ENCODE data around the gene TMEM131.

Gene TMEM131

GRCh38 chr2:97737421-97738178, 258.1 kb downstream of the TMEM131 start:
- Histone ChIP-seq H3K27ac (ENCODE audit: low read depth, low read length) (no peak overlapping the region), H3K4me3 (ENCODE audit: low read depth, low read length) (no peak overlapping the region), H3K4me1 (ENCODE audit: control insufficient read depth, insufficient read depth, low read length) (0 out of 2 replicates have a peak, but pooled peaks cover 4% of the 10 kb centered on the region), H3K36me3 (ENCODE audit: control insufficient read depth, insufficient read depth, low read length) (no peaks in the 10 kb centered on the region), H3K9ac (ENCODE audit: low read depth, low read length) (no peak overlapping the region), H3K27me3 (ENCODE audit: control insufficient read depth, insufficient read depth, low read length) (no peaks in the 10 kb centered on the region), H3K9me3 (ENCODE audit: control insufficient read depth, insufficient read depth, low read length) (no peaks in the 10 kb centered on the region)

GRCh38 chr2:97736608-97737330, 259.0 kb downstream of the TMEM131 start:
- H3K9me3 ChIP-seq (ENCODE audit: control insufficient read depth, insufficient read depth, low read length), result no peaks in the 10 kb centered on the region
- no peaks in the 10 kb centered on the region for H3K27me3 ChIP-seq (ENCODE audit: control insufficient read depth, insufficient read depth, low read length)
- no peak overlapping the region for H3K9ac ChIP-seq (ENCODE audit: low read depth, low read length)
- no peaks in the 10 kb centered on the region for H3K4me1 ChIP-seq (ENCODE audit: control insufficient read depth, insufficient read depth, low read length)
- H3K4me3 ChIP-seq (ENCODE audit: low read depth, low read length), result no peak overlapping the region
- no peak overlapping the region for H3K27ac ChIP-seq (ENCODE audit: low read depth, low read length)
- H3K36me3 ChIP-seq (ENCODE audit: control insufficient read depth, insufficient read depth, low read length), result no peaks in the 10 kb centered on the region

- H3K27ac ChIP-seq (ENCODE audit: low read depth, low read length), result no peak overlapping the region
- H3K4me1 ChIP-seq (ENCODE audit: control insufficient read depth, insufficient read depth, low read length), result no peaks in the 10 kb centered on the region
- no peak overlapping the region for H3K4me3 ChIP-seq (ENCODE audit: low read depth, low read length)
- no peaks in the 10 kb centered on the region for H3K9me3 ChIP-seq (ENCODE audit: control insufficient read depth, insufficient read depth, low read length)
- no peaks in the 10 kb centered on the region for H3K36me3 ChIP-seq (ENCODE audit: control insufficient read depth, insufficient read depth, low read length)
- H3K9ac ChIP-seq (ENCODE audit: low read depth, low read length), result no peak overlapping the region
- no peaks in the 10 kb centered on the region for H3K27me3 ChIP-seq (ENCODE audit: control insufficient read depth, insufficient read depth, low read length)
These were observed 259.6 kb downstream of the TMEM131 start for GRCh38 chr2:97736185-97736584.

GRCh38 chr2:97735161-97735561, 260.6 kb downstream of the TMEM131 start:
- no peak overlapping the region for H3K4me3 ChIP-seq (ENCODE audit: low read depth, low read length)
- no peaks in the 10 kb centered on the region for H3K4me1 ChIP-seq (ENCODE audit: control insufficient read depth, insufficient read depth, low read length)
- H3K36me3 ChIP-seq (ENCODE audit: control insufficient read depth, insufficient read depth, low read length), result no peaks in the 10 kb centered on the region
- no peaks in the 10 kb centered on the region for H3K9me3 ChIP-seq (ENCODE audit: control insufficient read depth, insufficient read depth, low read length)
- no peaks in the 10 kb centered on the region for H3K27me3 ChIP-seq (ENCODE audit: control insufficient read depth, insufficient read depth, low read length)
- no peak overlapping the region for H3K27ac ChIP-seq (ENCODE audit: low read depth, low read length)
- no peak overlapping the region for H3K9ac ChIP-seq (ENCODE audit: low read depth, low read length)

GRCh38 chr2:97734061-97735051, 261.4 kb downstream of the TMEM131 start:
- Histone ChIP-seq H3K9ac (ENCODE audit: low read depth, low read length) (no peak overlapping the region), H3K4me3 (ENCODE audit: low read depth, low read length) (no peak overlapping the region), H3K27ac (ENCODE audit: low read depth, low read length) (no peak overlapping the region), H3K4me1 (ENCODE audit: control insufficient read depth, insufficient read depth, low read length) (no peaks in the 10 kb centered on the region), H3K9me3 (ENCODE audit: control insufficient read depth, insufficient read depth, low read length) (no peaks in the 10 kb centered on the region), H3K27me3 (ENCODE audit: control insufficient read depth, insufficient read depth, low read length) (no peaks in the 10 kb centered on the region), H3K36me3 (ENCODE audit: control insufficient read depth, insufficient read depth, low read length) (no peaks in the 10 kb centered on the region)

GRCh38 chr2:97733341-97734035, 262.3 kb downstream of the TMEM131 start:
- H3K27me3 ChIP-seq (ENCODE audit: control insufficient read depth, insufficient read depth, low read length), result no peaks in the 10 kb centered on the region
- no peak overlapping the region for H3K9ac ChIP-seq (ENCODE audit: low read depth, low read length)
- H3K36me3 ChIP-seq (ENCODE audit: control insufficient read depth, insufficient read depth, low read length), result no peaks in the 10 kb centered on the region
- no peak overlapping the region for H3K27ac ChIP-seq (ENCODE audit: low read depth, low read length)
- no peaks in the 10 kb centered on the region for H3K9me3 ChIP-seq (ENCODE audit: control insufficient read depth, insufficient read depth, low read length)
- H3K4me1 ChIP-seq (ENCODE audit: control insufficient read depth, insufficient read depth, low read length), result no peaks in the 10 kb centered on the region
- no peak overlapping the region for H3K4me3 ChIP-seq (ENCODE audit: low read depth, low read length)

- H3K27ac ChIP-seq (ENCODE audit: low read depth, low read length), result no peak overlapping the region
- no peak overlapping the region for H3K4me3 ChIP-seq (ENCODE audit: low read depth, low read length)
- no peaks in the 10 kb centered on the region for H3K9me3 ChIP-seq (ENCODE audit: control insufficient read depth, insufficient read depth, low read length)
- no peaks in the 10 kb centered on the region for H3K4me1 ChIP-seq (ENCODE audit: control insufficient read depth, insufficient read depth, low read length)
- H3K9ac ChIP-seq (ENCODE audit: low read depth, low read length), result no peak overlapping the region
- no peaks in the 10 kb centered on the region for H3K27me3 ChIP-seq (ENCODE audit: control insufficient read depth, insufficient read depth, low read length)
- H3K36me3 ChIP-seq (ENCODE audit: control insufficient read depth, insufficient read depth, low read length), result no peaks in the 10 kb centered on the region
These were observed 263.1 kb downstream of the TMEM131 start for GRCh38 chr2:97732436-97733340.

- no peak overlapping the region for H3K27ac ChIP-seq (ENCODE audit: low read depth, low read length)
- no peaks in the 10 kb centered on the region for H3K9me3 ChIP-seq (ENCODE audit: control insufficient read depth, insufficient read depth, low read length)
- H3K4me3 ChIP-seq (ENCODE audit: low read depth, low read length), result no peak overlapping the region
- H3K36me3 ChIP-seq (ENCODE audit: control insufficient read depth, insufficient read depth, low read length), result no peaks in the 10 kb centered on the region
- H3K27me3 ChIP-seq (ENCODE audit: control insufficient read depth, insufficient read depth, low read length), result no peaks in the 10 kb centered on the region
- no peak overlapping the region for H3K9ac ChIP-seq (ENCODE audit: low read depth, low read length)
- H3K4me1 ChIP-seq (ENCODE audit: control insufficient read depth, insufficient read depth, low read length), result no peaks in the 10 kb centered on the region
These were observed 264.3 kb downstream of the TMEM131 start for GRCh38 chr2:97731274-97732020.

- no peaks in the 10 kb centered on the region for H3K9me3 ChIP-seq (ENCODE audit: control insufficient read depth, insufficient read depth, low read length)
- no peak overlapping the region for H3K27ac ChIP-seq (ENCODE audit: low read depth, low read length)
- no peaks in the 10 kb centered on the region for H3K4me1 ChIP-seq (ENCODE audit: control insufficient read depth, insufficient read depth, low read length)
- H3K36me3 ChIP-seq (ENCODE audit: control insufficient read depth, insufficient read depth, low read length), result no peaks in the 10 kb centered on the region
- H3K4me3 ChIP-seq (ENCODE audit: low read depth, low read length), result no peak overlapping the region
- H3K27me3 ChIP-seq (ENCODE audit: control insufficient read depth, insufficient read depth, low read length), result no peaks in the 10 kb centered on the region
- no peak overlapping the region for H3K9ac ChIP-seq (ENCODE audit: low read depth, low read length)
These were observed 265.5 kb downstream of the TMEM131 start for GRCh38 chr2:97730245-97730644.

All from HUES48 (cell line).